ENCODE measurements around the gene ZNF382.

DNA sequence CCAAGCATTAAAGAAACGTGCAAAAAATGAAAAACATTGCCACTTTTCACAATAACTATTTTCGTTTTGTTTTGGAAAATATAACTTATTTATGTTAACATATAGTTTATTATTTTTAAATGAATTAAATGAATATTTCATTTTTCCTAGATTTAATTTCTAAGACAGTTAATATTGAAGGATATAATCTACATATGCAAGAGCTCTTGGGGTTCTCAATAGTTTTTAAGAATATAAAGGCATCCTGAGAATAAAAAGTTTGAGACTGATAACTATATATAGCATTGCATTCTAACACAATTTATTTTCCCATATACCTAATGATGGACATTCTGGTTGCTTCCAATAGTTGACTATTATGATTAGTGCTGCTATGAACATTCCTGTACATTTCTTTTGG, 41.6 kb downstream of the ZNF382 start:
- TF ChIP-seq, protein P1, sequence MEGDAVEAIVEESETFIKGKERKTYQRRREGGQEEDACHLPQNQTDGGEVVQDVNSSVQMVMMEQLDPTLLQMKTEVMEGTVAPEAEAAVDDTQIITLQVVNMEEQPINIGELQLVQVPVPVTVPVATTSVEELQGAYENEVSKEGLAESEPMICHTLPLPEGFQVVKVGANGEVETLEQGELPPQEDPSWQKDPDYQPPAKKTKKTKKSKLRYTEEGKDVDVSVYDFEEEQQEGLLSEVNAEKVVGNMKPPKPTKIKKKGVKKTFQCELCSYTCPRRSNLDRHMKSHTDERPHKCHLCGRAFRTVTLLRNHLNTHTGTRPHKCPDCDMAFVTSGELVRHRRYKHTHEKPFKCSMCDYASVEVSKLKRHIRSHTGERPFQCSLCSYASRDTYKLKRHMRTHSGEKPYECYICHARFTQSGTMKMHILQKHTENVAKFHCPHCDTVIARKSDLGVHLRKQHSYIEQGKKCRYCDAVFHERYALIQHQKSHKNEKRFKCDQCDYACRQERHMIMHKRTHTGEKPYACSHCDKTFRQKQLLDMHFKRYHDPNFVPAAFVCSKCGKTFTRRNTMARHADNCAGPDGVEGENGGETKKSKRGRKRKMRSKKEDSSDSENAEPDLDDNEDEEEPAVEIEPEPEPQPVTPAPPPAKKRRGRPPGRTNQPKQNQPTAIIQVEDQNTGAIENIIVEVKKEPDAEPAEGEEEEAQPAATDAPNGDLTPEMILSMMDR (IDR thresholded peaks at IDR 0.05; ENCODE audit: low read depth, low read length) = no peak
- TF ChIP-seq EZH2phosphoT487 (IDR thresholded peaks at IDR 0.05; ENCODE audit: low read depth) = no peak
